ENCODE results near the gene TMEM131. TPM values are rescaled to one million over a fixed set of nuclear protein-coding genes. Genes with fewer than 3 reads are reported as not detected.

TMEM131 gene
- polyA plus RNA-seq, 3 donors, result 7.0 to 23.6 (median 8.2) TPM

- peaks cover 1 to 8% (median 5%) of the 10 kb centered on the region in 3 donors for H3K27me3 Mint-ChIP-seq (ENCODE audit: low read depth in 3 of 3)
- no peak for TF ChIP-seq CTCF (IDR thresholded peaks at IDR 0.05)
- H3K27me3 ChIP-seq (ENCODE audit: control insufficient read depth in 2 of 2, insufficient read depth in 2 of 2, low read length in 2 of 2), result no peaks in the 10 kb centered on the region
- no peaks in the 10 kb centered on the region for H3K9me3 ChIP-seq (replicated peaks in 1 of 2; ENCODE audit: control insufficient read depth in 1 of 2, insufficient read depth in 1 of 2, low read length in 2 of 2)
- intact Hi-C loops (cut with micrococcal nuclease), result loop anchor here in 1 of 2 donors (10.0 kb wide), 1 partner anchor 645 kb away; no protein-coding TSS in a partner anchor
- H3K9me3 Mint-ChIP-seq, result peaks cover 0 to 3% (median 0%) of the 10 kb centered on the region in 7 donors
- no CpG with 5 or more reads among the region's 5 CpGs for WGBS (ENCODE audit: insufficient coverage)
- no peak overlapping the region for H3K4me3 Mint-ChIP-seq
- peaks cover 17% of the 10 kb centered on the region for H3K4me1 Mint-ChIP-seq
- no peak overlapping the region for H3K27ac Mint-ChIP-seq
- H3K36me3 Mint-ChIP-seq, result peaks cover 12 to 14% of the 10 kb centered on the region in 2 donors
- no peak overlapping the region for H3K27ac ChIP-seq (ENCODE audit: low read depth in 1 of 2, low read length in 2 of 2)
- no peak overlapping the region for H3K9ac ChIP-seq (ENCODE audit: insufficient read depth, low read length, poor library complexity, severe bottlenecking)
- peaks cover 3 to 10% of the 10 kb centered on the region in 2 donors for H3K36me3 ChIP-seq (replicated peaks in 1 of 2; ENCODE audit: control insufficient read depth in 1 of 2, insufficient read depth in 2 of 2, low read length in 2 of 2)
- no peak overlapping the region for H3K4me2 ChIP-seq (replicated peaks; ENCODE audit: extremely low read depth, low read length, poor library complexity, severe bottlenecking)
- no peak overlapping the region for H2AFZ ChIP-seq (ENCODE audit: insufficient read depth, low read depth, low read length, poor library complexity, severe bottlenecking)
- H4K20me1 ChIP-seq (ENCODE audit: insufficient read depth, low read length), result no peaks in the 10 kb centered on the region
- no peak overlapping the region for H3K4me3 ChIP-seq (replicated peaks in 1 of 3; ENCODE audit: low read depth in 2 of 3, low read length in 3 of 3)
- DNase-seq, result no peak
- H3K4me1 ChIP-seq (ENCODE audit: control insufficient read depth in 1 of 2, insufficient read depth in 2 of 2, low read length in 2 of 2), result peaks cover 7% of the 10 kb centered on the region in 2 donors
- H3K79me2 ChIP-seq (ENCODE audit: insufficient read depth, low read length), result no peaks in the 10 kb centered on the region
Observed at GRCh38 chr2:97739893-97740245, 255.9 kb downstream of the TMEM131 start.

GRCh38 chr2:97739020-97739892, 256.5 kb downstream of the TMEM131 start:
- no peak overlapping the region for H3K27ac Mint-ChIP-seq

More at GRCh38 chr2:97739020-97739892, 256.5 kb downstream of the TMEM131 start:
- Histone ChIP-seq H3K27me3 (ENCODE audit: control insufficient read depth in 2 of 2, insufficient read depth in 2 of 2, low read length in 2 of 2) (no peaks in the 10 kb centered on the region), H3K4me1 (ENCODE audit: control insufficient read depth in 1 of 2, insufficient read depth in 2 of 2, low read length in 2 of 2) (peaks cover 7% of the 10 kb centered on the region in 2 donors), H3K27ac (ENCODE audit: low read depth in 1 of 2, low read length in 2 of 2) (no peak overlapping the region), H2AFZ (ENCODE audit: insufficient read depth, low read depth, low read length, poor library complexity, severe bottlenecking) (no peak overlapping the region), H3K79me2 (ENCODE audit: insufficient read depth, low read length) (no peaks in the 10 kb centered on the region), H3K36me3 (replicated peaks in 1 of 2; ENCODE audit: control insufficient read depth in 1 of 2, insufficient read depth in 2 of 2, low read length in 2 of 2) (peaks cover under 1 to 6% of the 10 kb centered on the region in 2 donors), H3K9ac (ENCODE audit: insufficient read depth, low read length, poor library complexity, severe bottlenecking) (no peak overlapping the region), H4K20me1 (ENCODE audit: insufficient read depth, low read length) (no peaks in the 10 kb centered on the region), H3K9me3 (replicated peaks in 1 of 2; ENCODE audit: control insufficient read depth in 1 of 2, insufficient read depth in 1 of 2, low read length in 2 of 2) (no peaks in the 10 kb centered on the region), H3K4me3 (replicated peaks in 1 of 3; ENCODE audit: low read depth in 2 of 3, low read length in 3 of 3) (no peak overlapping the region), H3K4me2 (replicated peaks; ENCODE audit: extremely low read depth, low read length, poor library complexity, severe bottlenecking) (no peak overlapping the region)
- Mint-ChIP-seq H3K27me3 (ENCODE audit: low read depth in 3 of 3) (peaks cover 1 to 8% (median 5%) of the 10 kb centered on the region in 3 donors), H3K4me1 (peaks cover 17% of the 10 kb centered on the region), H3K4me3 (no peak overlapping the region), H3K9me3 (peaks cover 0 to 3% (median 0%) of the 10 kb centered on the region in 7 donors), H3K36me3 (peaks cover 8 to 10% of the 10 kb centered on the region in 2 donors)
- WGBS (ENCODE audit: insufficient coverage), result 99% methylated on average over 18 of the region's 23 CpGs
- intact Hi-C loops (cut with micrococcal nuclease), result no loop called here
- TF ChIP-seq CTCF (IDR thresholded peaks at IDR 0.05), result no peak
- DNase-seq, result no peak
